Calu3 (cell line): Measurements from ENCODE around the gene EME1. TPM values are rescaled to one million over a fixed set of nuclear protein-coding genes. Genes with fewer than 3 reads are reported as not detected.

Experiments
- BruUV-seq: library from RNA; stranded (reverse); fragments of 400-500 nt; replicated peaks from 2 replicates; lab custom pipeline; 2021; lab: Mats Ljungman, UMichigan
- CTCF ChIA-PET: fragments of 300-600 bp; sonication (Branson Sonifier 250); formaldehyde crosslinking; loops from one replicate; lab custom pipeline; 2022; ENCODE audit warnings: antibody characterized with exemption; lab: Charles Lee
- DNase-seq: peaks from one replicate; pipeline ENCODE4 v3.0.0; 2022
- H3K27ac Mint-ChIP-seq: one replicate; pipeline ENCODE4 v1.8.0; 2022; ENCODE audit warnings: mixed read lengths; ENCODE audit not compliant: unreplicated experiment
- H3K27me3 Mint-ChIP-seq: one replicate; pipeline ENCODE4 v1.8.0; 2022; ENCODE audit warnings: mixed read lengths; ENCODE audit not compliant: unreplicated experiment
- H3K36me3 Mint-ChIP-seq: one replicate; pipeline ENCODE4 v1.8.0; 2022; ENCODE audit warnings: mild to moderate bottlenecking, moderate library complexity, mixed read lengths; ENCODE audit not compliant: insufficient read depth, unreplicated experiment
- H3K4me1 Mint-ChIP-seq: one replicate; pipeline ENCODE4 v1.8.0; 2022; ENCODE audit warnings: mild to moderate bottlenecking, low read depth, mixed read lengths; ENCODE audit not compliant: unreplicated experiment
- H3K4me3 Mint-ChIP-seq: one replicate; pipeline ENCODE4 v1.8.0; 2022; ENCODE audit warnings: mild to moderate bottlenecking, low read depth, moderate library complexity, mixed read lengths; ENCODE audit not compliant: unreplicated experiment
- H3K9me3 Mint-ChIP-seq: one replicate; pipeline ENCODE4 v1.8.0; 2022; ENCODE audit warnings: low read depth, mixed read lengths; ENCODE audit not compliant: unreplicated experiment
- intact Hi-C: fragments of 100-400 bp; cut with micrococcal nuclease; formaldehyde crosslinking; loops from one replicate; pipeline ENCODE4 v1.10.0; 2022; ENCODE audit not compliant: unreplicated experiment
- total RNA-seq: library from RNA; stranded (reverse); gene quantifications from 2 replicates; pipeline ENCODE4 v1.2.3, GENCODE V29; 2022
- TF ChIP-seq, protein P1 (sequence below): fragments of 200-600 bp; IDR thresholded peaks from one replicate; pipeline ENCODE4 v1.8.0; 2022; ENCODE audit warnings: antibody characterized with exemption; ENCODE audit not compliant: unreplicated experiment

EME1 gene
- total RNA-seq, 1 experiment from 2014 or later, result 33.5 TPM

DNA sequence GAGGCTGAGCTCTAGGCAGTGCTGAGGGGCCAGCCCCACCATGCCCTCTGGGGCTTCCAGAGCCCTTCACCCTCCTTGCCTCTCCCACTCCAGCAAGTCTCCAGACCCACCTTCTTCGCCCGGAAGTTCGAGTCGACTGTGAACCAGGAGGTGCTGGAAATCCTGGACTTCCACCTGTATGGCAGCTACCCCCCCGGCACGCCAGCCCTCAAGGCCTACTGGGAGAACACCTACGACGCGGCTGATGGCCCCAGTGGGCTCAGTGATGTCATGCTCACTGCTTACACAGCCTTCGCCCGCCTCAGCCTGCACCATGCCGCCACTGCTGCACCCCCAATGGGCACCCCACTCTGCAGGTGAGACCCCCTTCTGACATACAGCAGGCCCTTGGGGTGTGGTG lies 16.6 kb upstream of the EME1 start:
- TF ChIP-seq, protein P1, sequence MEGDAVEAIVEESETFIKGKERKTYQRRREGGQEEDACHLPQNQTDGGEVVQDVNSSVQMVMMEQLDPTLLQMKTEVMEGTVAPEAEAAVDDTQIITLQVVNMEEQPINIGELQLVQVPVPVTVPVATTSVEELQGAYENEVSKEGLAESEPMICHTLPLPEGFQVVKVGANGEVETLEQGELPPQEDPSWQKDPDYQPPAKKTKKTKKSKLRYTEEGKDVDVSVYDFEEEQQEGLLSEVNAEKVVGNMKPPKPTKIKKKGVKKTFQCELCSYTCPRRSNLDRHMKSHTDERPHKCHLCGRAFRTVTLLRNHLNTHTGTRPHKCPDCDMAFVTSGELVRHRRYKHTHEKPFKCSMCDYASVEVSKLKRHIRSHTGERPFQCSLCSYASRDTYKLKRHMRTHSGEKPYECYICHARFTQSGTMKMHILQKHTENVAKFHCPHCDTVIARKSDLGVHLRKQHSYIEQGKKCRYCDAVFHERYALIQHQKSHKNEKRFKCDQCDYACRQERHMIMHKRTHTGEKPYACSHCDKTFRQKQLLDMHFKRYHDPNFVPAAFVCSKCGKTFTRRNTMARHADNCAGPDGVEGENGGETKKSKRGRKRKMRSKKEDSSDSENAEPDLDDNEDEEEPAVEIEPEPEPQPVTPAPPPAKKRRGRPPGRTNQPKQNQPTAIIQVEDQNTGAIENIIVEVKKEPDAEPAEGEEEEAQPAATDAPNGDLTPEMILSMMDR, result no peak
- Mint-ChIP-seq H3K9me3 (no peaks in the 10 kb centered on the region), H3K4me1 (no peaks in the 10 kb centered on the region), H3K4me3 (no peak overlapping the region), H3K27ac (no peak overlapping the region), H3K36me3 (peaks cover 51% of the 10 kb centered on the region), H3K27me3 (no peaks in the 10 kb centered on the region)
- intact Hi-C loops, result no loop called here
- DNase-seq, result no peak
- no TSS peak for BruUV-seq
- CTCF ChIA-PET, result interaction anchor here (0.6 kb wide), 1 partner anchor 16 kb away, joined by 3 read pairs; no protein-coding TSS in a partner anchor

DNA sequence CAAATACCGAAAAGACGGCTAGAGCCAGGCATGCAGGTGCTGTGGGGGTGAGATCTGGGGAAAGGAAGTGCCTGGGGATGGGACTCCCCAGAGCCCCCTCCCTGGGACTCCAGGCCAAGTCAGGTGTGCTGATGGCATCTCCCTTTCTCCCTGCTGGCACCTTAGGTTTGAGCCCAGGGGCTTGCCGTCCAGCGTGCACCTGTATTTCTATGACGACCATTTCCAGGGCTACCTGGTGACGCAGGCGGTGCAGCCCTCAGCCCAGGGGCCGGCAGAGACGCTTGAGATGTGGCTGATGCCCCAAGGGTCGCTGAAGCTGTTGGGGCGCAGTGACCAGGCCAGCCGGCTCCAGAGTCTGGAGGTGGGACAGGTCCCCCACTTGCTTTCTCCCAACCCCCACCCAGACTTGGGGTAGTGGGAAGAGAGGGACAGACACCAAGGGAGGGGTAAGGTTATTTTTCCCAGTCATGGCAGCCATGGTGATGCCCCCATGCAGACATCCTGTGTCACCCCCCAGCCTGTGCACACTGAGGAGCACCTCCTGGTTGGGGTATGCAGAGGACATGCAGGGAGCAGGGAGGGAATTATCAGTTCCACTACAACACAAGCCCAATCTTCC lies 16.0 kb upstream of the EME1 start:
- H3K27me3 Mint-ChIP-seq, result no peaks in the 10 kb centered on the region
- DNase-seq, result no peak
- intact Hi-C loops, result no loop called here
- H3K36me3 Mint-ChIP-seq, result peaks cover 54% of the 10 kb centered on the region
- no peaks in the 10 kb centered on the region for H3K4me1 Mint-ChIP-seq
- no peak overlapping the region for H3K4me3 Mint-ChIP-seq
- CTCF ChIA-PET, result interaction anchor here (0.6 kb wide), 1 partner anchor 15 kb away, joined by 3 read pairs; no protein-coding TSS in a partner anchor
- TF ChIP-seq, protein P1, result no peak
- no peak overlapping the region for H3K27ac Mint-ChIP-seq
- no TSS peak for BruUV-seq
- no peaks in the 10 kb centered on the region for H3K9me3 Mint-ChIP-seq

- BruUV-seq, result no TSS peak
- Mint-ChIP-seq H3K4me1 (no peaks in the 10 kb centered on the region), H3K36me3 (peaks cover 50% of the 10 kb centered on the region), H3K27ac (no peak overlapping the region), H3K27me3 (no peaks in the 10 kb centered on the region), H3K4me3 (no peak overlapping the region), H3K9me3 (no peaks in the 10 kb centered on the region)
- TF ChIP-seq, protein P1, result no peak
- intact Hi-C loops, result no loop called here
- CTCF ChIA-PET, result interaction anchor here (0.6 kb wide), 1 partner anchor 448 kb away, joined by 5 read pairs; no protein-coding TSS in a partner anchor
- DNase-seq, result no peak
Observed at GRCh38 chr17:50358177-50358576, 14.9 kb upstream of the EME1 start.

- Mint-ChIP-seq H3K4me3 (no peak overlapping the region), H3K36me3 (peaks cover 45% of the 10 kb centered on the region), H3K27me3 (no peaks in the 10 kb centered on the region), H3K4me1 (no peaks in the 10 kb centered on the region), H3K27ac (peak overlapping the region; percentile 35), H3K9me3 (no peaks in the 10 kb centered on the region)
- CTCF ChIA-PET, result interaction anchor here (0.6 kb wide), 1 partner anchor 449 kb away, joined by 5 read pairs; no protein-coding TSS in a partner anchor
- no TSS peak for BruUV-seq
- intact Hi-C loops, result no loop called here
- TF ChIP-seq, protein P1, result no peak
- DNase-seq, result no peak
Observed at GRCh38 chr17:50359005-50359699, 13.9 kb upstream of the EME1 start.
